GM21381 (cell line): ENCODE measurements around the gene ARID1A.

ENCODE experiments used
- ATAC-seq: cut with Tn5 transposase; IDR thresholded peaks from one replicate; pipeline ENCODE4 v1.9.1; 2021; ENCODE audit warnings: mild to moderate bottlenecking, moderate library complexity; ENCODE audit not compliant: unreplicated experiment

ARID1A gene

GRCh38 chr1:26727476-26727875, 31.7 kb downstream of the ARID1A start:
- no peak for ATAC-seq

GRCh38 chr1:26728645-26729044, 32.8 kb downstream of the ARID1A start:
- ATAC-seq, result no peak

GRCh38 chr1:26729633-26730032, 33.8 kb downstream of the ARID1A start:
- ATAC-seq, result no peak

- no peak for ATAC-seq
Observed at GRCh38 chr1:26730695-26731094, 34.9 kb downstream of the ARID1A start.

GRCh38 chr1:26731233-26731902, 35.6 kb downstream of the ARID1A start:
- ATAC-seq, result no peak

GRCh38 chr1:26733392-26733791, 37.6 kb downstream of the ARID1A start:
- ATAC-seq, result no peak

GRCh38 chr1:26733982-26734381, 38.2 kb downstream of the ARID1A start:
- no peak for ATAC-seq

GRCh38 chr1:26734501-26735058, 38.8 kb downstream of the ARID1A start:
- no peak for ATAC-seq

GRCh38 chr1:26739329-26739914, 43.6 kb downstream of the ARID1A start:
- no peak for ATAC-seq

- no peak for ATAC-seq
Observed at GRCh38 chr1:26740023-26740634, 44.3 kb downstream of the ARID1A start.

- ATAC-seq, result no peak
Observed at GRCh38 chr1:26740952-26741351, 45.1 kb downstream of the ARID1A start.

GRCh38 chr1:26743426-26744059, 47.7 kb downstream of the ARID1A start:
- no peak for ATAC-seq

GRCh38 chr1:26744075-26744959, 48.5 kb downstream of the ARID1A start:
- ATAC-seq, result peak; percentile 98

- ATAC-seq, result no peak
Observed at GRCh38 chr1:26745191-26745590, 49.4 kb downstream of the ARID1A start.

GRCh38 chr1:26747048-26747447, 51.2 kb downstream of the ARID1A start:
- ATAC-seq, result no peak

- no peak for ATAC-seq
Observed at GRCh38 chr1:26748351-26748750, 52.5 kb downstream of the ARID1A start.

- ATAC-seq, result no peak
Observed at GRCh38 chr1:26749458-26749857, 53.6 kb downstream of the ARID1A start.

- ATAC-seq, result no peak
Observed at GRCh38 chr1:26750428-26750827, 54.6 kb downstream of the ARID1A start.

GRCh38 chr1:26752519-26752918, 56.7 kb downstream of the ARID1A start:
- ATAC-seq, result no peak

GRCh38 chr1:26754086-26754874, 58.5 kb downstream of the ARID1A start:
- no peak for ATAC-seq
